Measurements from ENCODE around the gene PLP2.

GRCh38 chrX:49211074-49211473 lies 39.4 kb downstream of the PLP2 start:
- no peak for TF ChIP-seq EZH2 (IDR thresholded peaks at IDR 0.05; ENCODE audit: insufficient read depth, poor library complexity, severe bottlenecking)
- no peak for TF ChIP-seq EZH2phosphoT487 (IDR thresholded peaks at IDR 0.05; ENCODE audit: insufficient read depth, low read depth)

Data from GM23248 (cell line).